KBM-7 (cell line): Measurements from ENCODE around the gene KATNB1.

Experiments
- DNase-seq: peaks from one replicate; pipeline ENCODE4 v3.0.0-alpha.2; 2015
- in situ Hi-C: fragments of 300-500 bp; cut with MboI; formaldehyde crosslinking; loops from 2 replicates; pipeline ENCODE4 v1.14.3; 2020; ENCODE audit warnings: low sequenced_read_pairs, low pct_unique_long_range_greater_than_20kb, mixed read lengths

KATNB1 gene

GRCh38 chr16:57797526-57798266 lies 62.1 kb downstream of the KATNB1 start:
- in situ Hi-C loops, result no loop called here
- DNase-seq, result no peak

DNA sequence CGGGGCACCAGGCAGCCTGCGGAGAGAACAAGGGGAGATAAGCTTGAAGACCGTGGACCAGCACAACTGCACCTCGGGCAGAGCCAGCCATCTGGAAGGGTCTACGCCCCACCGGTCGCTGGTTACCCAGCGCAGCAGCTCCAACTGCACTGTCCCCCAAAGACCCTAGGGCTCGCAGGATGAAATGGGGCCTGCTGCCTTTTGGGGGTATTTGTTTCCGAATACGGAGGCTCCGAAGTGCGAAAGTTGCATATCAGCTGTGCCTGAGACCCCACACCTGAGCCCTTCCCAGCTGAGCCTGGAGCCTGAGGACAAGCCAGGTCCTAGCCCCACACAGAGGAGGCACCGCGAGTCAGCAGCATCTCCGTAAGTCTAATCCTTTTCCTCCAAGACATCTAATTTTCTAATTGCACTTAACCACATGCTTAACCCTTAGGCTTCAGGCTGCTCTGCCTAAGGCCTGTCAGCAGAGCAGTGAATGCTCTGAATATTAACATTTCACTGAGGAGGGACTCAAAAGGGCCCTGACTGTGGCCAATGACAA lies 62.8 kb downstream of the KATNB1 start:
- in situ Hi-C loops, result no loop called here
- DNase-seq, result no peak

DNA sequence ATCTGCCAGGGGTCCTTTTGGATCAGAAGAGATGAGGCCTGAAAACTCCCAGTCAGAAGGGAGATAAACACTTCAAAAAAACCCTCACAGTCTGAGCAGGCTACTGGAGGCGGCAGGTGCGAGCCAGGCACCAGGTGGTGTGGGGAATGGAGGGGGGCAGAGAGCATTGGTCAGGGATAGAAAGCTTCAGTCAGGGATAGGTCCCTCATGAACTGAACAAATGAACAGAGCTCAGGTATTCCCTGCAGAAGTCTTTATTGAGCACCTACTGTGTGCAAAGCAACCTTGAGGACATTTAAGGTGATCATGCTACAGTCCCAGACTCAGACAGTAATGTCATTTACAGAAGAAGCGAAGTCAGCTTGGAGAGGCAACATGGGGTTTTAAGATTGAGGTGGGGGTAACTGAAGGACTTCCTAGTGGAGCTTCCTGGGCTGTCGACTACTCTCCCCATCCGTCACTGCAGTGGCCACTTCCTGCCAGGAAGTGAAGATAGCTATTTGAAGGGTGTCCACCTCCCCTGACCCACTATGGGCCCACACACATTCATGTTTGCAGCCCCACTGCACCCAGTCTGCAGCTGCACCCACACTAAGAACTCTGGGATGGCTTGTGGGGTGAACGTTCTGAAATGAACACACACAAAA lies 63.5 kb downstream of the KATNB1 start:
- in situ Hi-C loops, result no loop called here
- no peak for DNase-seq

DNA sequence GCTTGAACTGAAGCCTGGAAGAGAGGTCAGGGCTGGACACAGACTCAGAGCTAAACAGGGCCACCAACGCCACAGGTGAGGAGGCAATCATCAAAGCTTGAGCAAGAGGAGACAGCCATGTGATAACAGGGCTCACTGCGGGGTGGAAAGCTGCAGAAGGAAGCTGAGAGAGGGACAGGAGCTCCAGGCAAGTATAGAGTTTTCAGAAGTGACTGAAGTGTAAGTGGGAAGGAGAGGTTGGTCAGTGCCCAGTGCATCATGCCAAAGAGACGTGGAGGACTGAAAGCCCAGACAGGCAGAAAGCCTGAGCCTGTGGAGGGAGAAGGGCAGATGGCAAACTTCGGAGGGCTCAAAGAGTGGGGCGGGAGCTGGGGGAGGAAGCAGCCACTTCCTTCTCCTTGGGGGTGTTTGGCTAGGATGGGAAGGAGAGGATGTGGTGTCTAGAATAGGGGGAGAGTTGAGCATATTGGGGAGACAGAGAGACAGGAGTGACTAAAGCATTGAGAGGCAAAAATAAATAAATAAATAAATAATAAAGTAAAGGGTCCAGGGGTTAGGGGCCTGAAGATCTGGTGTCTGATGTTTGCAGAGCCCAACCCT lies 64.1 kb downstream of the KATNB1 start:
- in situ Hi-C loops, result no loop called here
- DNase-seq, result peak; percentile 64

DNA sequence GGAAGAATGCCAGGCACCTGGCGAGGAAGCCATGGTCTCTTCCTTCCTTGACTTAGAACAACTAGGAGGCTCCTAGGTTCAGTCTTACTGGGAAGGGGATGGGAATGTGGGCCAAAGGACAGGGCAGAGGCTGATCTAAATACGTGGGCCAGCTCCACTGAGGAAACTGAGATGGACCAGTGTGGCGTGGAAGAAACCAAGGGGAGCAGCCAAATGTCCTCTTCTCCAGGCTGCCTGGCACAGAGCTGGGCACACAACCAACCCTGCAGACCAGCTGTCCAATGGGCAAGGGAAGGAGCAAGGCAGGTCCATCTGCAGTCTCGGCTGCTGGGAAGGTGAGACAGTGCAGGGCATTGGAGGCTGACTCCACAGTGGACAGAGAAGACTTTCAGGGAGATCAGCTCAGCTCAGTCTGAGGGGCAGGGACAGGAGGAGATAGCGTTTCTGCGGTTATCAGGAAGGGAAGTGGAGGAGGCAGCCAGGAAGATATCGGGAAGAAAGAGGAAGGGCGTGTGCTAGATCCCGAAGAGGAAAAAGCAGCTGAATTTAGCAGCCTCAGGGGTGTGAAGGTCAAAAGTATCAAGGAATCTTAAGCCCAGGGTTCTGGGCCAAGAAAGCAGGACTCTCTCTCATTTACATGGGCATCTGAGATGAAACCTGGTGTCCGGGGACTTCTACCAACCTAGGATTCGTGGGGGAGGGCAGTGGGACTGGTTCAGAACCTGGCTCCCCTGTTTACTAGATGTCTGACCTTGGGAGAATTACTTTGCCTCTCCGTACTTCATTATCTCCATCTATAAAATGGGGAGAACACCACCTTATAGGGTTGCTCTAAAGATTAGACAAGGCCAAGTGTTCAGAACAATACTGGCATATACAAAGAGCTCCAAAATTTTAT lies 64.9 kb downstream of the KATNB1 start:
- DNase-seq, result peak; percentile 50
- in situ Hi-C loops, result no loop called here

DNA sequence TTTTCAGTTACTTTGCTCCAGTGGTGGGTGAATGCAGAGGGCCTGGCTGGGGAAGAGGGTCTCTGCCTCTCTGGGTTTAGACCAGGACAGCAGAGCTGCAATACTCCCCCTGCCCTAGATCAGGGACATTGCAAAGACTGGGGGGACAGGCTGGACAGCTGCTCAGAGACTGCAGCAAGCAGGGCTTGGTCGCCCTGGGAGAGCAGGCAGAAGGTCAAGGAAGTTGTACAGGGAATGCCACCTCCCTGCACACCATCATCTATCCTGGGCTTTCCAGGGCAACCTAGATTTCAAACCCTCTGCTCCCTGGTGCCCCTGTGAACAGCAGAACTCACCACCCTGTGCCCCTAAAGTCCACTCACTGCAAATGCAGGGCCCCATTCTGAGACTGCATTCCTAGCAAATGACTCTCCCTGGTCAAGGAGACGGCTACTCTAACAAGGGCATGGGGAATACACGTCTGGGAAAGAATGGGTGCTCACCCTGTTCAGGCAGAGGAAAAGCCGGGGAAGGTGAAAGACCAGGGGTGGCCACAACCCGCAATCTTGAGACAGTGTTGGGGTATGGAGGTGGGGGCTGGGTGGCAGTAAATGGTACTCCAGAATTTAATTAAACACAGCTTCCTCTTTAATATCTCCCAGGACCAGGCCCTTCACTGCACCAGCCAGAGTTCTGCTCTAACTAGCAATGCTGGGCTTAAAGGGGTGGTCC lies 65.7 kb downstream of the KATNB1 start:
- no peak for DNase-seq
- in situ Hi-C loops, result no loop called here

- in situ Hi-C loops, result no loop called here
- DNase-seq, result no peak
These were observed 66.3 kb downstream of the KATNB1 start for GRCh38 chr16:57801809-57802340.

- peak; percentile 61 for DNase-seq
- in situ Hi-C loops, result no loop called here
These were observed 67.0 kb downstream of the KATNB1 start, which contains the start of gene KIFC3 for GRCh38 chr16:57802341-57803133. Gene KIFC3, minus strand, starts transcription at chr16:57802491. Its CDS starts 4,248 bp downstream, at chr16:57798243.

DNA sequence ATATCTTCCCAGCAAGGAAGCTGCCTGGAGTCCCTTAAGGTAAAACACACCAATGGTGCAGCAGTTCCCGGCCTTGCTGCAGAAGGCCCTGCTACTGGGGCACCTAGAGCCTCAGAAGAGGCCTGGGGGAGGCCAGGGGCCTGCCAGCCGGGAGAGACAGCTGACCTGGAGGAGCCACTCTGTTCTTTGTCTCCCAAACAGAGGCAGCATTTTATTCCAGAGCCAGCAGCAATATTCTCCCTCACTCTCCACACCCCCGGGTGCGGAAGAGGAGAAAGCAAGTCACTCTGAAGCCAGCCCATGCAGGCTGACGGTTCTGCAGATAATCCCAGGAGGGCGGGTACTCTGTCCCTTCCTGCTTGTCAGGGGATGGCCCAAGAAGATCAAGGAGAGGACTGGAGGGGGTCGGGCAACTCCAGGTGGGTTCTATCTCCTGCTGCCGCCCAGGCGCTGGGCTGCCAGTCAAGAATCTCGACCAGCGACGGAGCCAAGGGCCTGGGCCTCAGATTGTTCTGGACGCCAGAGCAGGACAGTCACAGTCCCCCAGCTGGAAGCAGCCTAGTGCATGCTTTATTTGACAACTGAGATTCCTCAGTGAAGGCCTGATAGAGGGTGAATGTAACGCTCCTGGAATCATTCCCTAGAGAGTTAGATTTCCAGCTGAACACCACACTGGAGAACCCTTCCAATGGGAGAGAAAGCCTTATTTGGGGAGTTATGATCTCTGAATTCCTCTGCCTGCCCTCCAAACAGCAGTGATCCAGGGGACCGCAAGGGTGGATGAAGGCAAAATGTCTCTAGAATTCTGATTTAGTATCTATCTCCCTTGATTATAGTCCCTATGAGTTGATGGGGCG lies 67.8 kb downstream of the KATNB1 start:
- in situ Hi-C loops, result no loop called here

DNA sequence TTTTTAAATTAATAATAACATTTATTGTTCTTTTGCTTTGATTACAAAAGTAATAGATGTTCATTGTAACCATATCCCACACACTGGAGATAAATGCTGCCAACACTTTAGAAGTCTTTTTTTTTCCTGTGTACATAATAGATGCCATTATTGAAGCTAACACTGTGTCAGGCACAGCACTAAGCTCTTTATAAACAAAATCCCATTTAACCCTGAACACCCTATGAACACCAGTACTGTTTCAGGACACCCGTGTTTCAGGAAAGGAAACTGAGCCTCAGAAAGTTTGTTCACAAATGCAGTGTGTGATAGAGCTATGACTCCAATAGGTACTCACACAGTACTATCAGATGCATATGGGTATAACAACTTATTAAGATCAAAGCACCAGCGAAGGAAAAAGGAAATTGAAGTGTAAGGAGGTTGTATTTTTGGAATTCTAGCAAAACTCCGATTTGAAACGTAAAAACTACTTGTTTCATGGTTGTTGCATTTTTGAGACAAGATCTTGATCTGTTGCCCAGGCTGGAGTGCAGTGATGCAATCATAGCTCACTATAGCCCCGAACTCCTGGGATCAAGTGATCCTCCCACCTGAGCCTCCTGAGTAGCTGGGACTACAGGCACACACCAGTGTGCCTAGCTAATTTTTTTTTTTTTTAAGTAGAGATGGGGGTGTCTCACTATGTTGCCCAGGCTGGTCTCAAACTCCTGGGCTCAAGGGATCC lies 68.7 kb downstream of the KATNB1 start:
- in situ Hi-C loops, result no loop called here
- DNase-seq, result no peak

More for the DNA sequence above, 67.8 kb downstream of the KATNB1 start:
- no peak for DNase-seq

- DNase-seq, result no peak
- in situ Hi-C loops, result no loop called here
These were observed 69.6 kb downstream of the KATNB1 start for GRCh38 chr16:57805176-57805575.
